Lower leg skin (tissue), 3 donors: Measurements from ENCODE around the gene ISG20L2.

Experiments used
- CTCF ChIP-seq, 3 donors: fragments of 450-650 bp; IDR thresholded peaks; one replicate each; pipeline ENCODE4 v1.5.1; 2016; ENCODE audit warnings: antibody characterized with exemption in 3 of 3, mild to moderate bottlenecking in 3 of 3, moderate library complexity in 2 of 3
- POLR2A ChIP-seq, 2 donors: fragments of 450-650 bp; IDR thresholded peaks; one replicate each; pipeline ENCODE4 v1.6.1; 2016 to 2017; ENCODE audit warnings: antibody characterized with exemption in 2 of 2, mild to moderate bottlenecking in 1 of 2, moderate library complexity in 1 of 2

GRCh38 chr1:156767879-156768604 is 39.5 kb upstream of the ISG20L2 start:
- TF ChIP-seq POLR2A (IDR thresholded peaks at IDR 0.05) (no peak), CTCF (IDR thresholded peaks at IDR 0.05) (no peak)
